Psoas muscle (tissue), 8 donors: Measurements from ENCODE around the gene PIF1. TPM values are rescaled to one million over a fixed set of nuclear protein-coding genes. Genes with fewer than 3 reads are reported as not detected.

Experiments used
- ATAC-seq, 4 donors: fragments of 200-7000 bp; cut with Tn5 transposase; one replicate each; pipeline ENCODE4 v1.9.1; 2020; ENCODE audit warnings: moderate library complexity in 3 of 4, mild to moderate bottlenecking in 2 of 4
- DNase-seq, 2 donors: peaks; one replicate each; pipeline ENCODE4 v3.0.0-alpha.2; 2020
- H3K27ac ChIP-seq: fragments of 200-600 bp; one replicate; pipeline ENCODE4 v1.8.0; 2022
- H3K27me3 ChIP-seq, 3 donors: fragments of 200-600 bp in 1 of 3; one replicate each; pipeline versions ENCODE4 v1.6.1 to v1.8.0; 2013 to 2022; ENCODE audit warnings: low read length in 2 of 3, mild to moderate bottlenecking in 2 of 3, moderate library complexity in 1 of 3; ENCODE audit not compliant: insufficient read depth in 3 of 3
- H3K36me3 ChIP-seq, 2 donors: fragments of 200-600 bp in 1 of 2; one replicate each; pipeline versions ENCODE4 v1.6.1 to v1.8.0; 2013 to 2022; ENCODE audit warnings: low read depth in 1 of 2, mild to moderate bottlenecking in 1 of 2, moderate library complexity in 1 of 2; ENCODE audit not compliant: insufficient read depth in 1 of 2
- H3K4me1 ChIP-seq: fragments of 200-600 bp; one replicate; pipeline ENCODE4 v1.8.0; 2022
- H3K4me3 ChIP-seq: fragments of 200-600 bp; one replicate; pipeline ENCODE4 v1.8.0; 2022; ENCODE audit warnings: mild to moderate bottlenecking
- H3K9me3 ChIP-seq: fragments of 200-600 bp; one replicate; pipeline ENCODE4 v1.8.0; 2022
- WGBS, 3 donors: extraction: QIAGEN DNeasy Blood & Tissue Kit; methylation state at CpG; one replicate each; pipeline versions ENCODE4 v1.1.6 to v1.1.7; 2013; 5-methylcytosine and 5-hydroxymethylcytosine counted together
- intact Hi-C, 2 donors: fragments of 100-400 bp; cut with DNase I; formaldehyde crosslinking; loops; one replicate each; pipeline versions ENCODE4 v1.11.0 to v1.14.2; 2022
- polyA plus RNA-seq, 3 donors: library from polyadenylated mRNA; stranded (reverse); fragments of 200-250 nt; gene quantifications; one replicate each; pipeline ENCODE4 v1.2.3, GENCODE V29; 2013
- total RNA-seq, 4 donors: library from RNA; stranded (reverse); fragmentation: NEBNext Ultra II Directional in 2 of 4; extraction: Animal tissue kit (Norgen Biotek cat#: 25700) in 2 of 4; gene quantifications; one replicate each; pipeline versions ENCODE4 v1.2.1 to v1.2.4, GENCODE V29; 2021 to 2023
- TF ChIP-seq, protein P1 (sequence below): fragments of 200-600 bp; IDR thresholded peaks from one replicate; pipeline ENCODE4 v1.8.0; 2022; ENCODE audit warnings: antibody characterized with exemption
- donor health status: healthy with polysubstance abuse.
- donor health status: DM: no; HTN: no; CAD: no; lungs with moderate emphysema.
- donor health status: Bipolar disorder and iron deficiency.
- donor health status: healthy.
- donor health status: DM: yes; HTN: yes; CAD: no.
- donor health status: DM: no; HTN: no; CAD: no.
- donor health status: DM: no; HTN: no; CAD: no.
- donor health status: DM: yes; HTN: yes; CAD: no.

The PIF1 gene
- total and polyA plus RNA-seq, 7 donors = 0.24 to 0.52 (median 0.36) TPM

DNA sequence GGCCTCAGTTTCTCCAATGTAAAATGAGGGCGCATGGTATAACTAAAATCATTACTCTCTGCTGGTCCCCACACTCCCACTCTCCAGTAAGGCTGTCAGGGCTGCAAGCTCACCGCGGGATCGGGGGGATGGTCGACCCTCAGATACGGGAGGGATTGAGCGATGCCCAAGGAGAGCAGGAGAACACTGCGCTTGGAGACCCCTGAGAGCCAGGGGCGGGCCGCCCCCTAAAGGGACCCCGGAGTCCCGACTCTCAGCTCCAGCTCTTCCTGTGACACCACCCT is 15.6 kb upstream of the PIF1 start:
- ATAC-seq (no peak), DNase-seq (no peak)
- 1 to 4% (median 2%) methylated on average over 10 to 12 of the region's 12 CpGs for WGBS, 3 donors
- peak overlapping the region; percentile 93 for H3K4me3 ChIP-seq
- H3K9me3 ChIP-seq = no peaks in the 10 kb centered on the region
- peak overlapping the region; percentile 91 for H3K27ac ChIP-seq
- H3K36me3 ChIP-seq = no peaks in the 10 kb centered on the region
- H3K4me1 ChIP-seq = peaks cover 6% of the 10 kb centered on the region
- intact Hi-C loops = loop anchor here (5.0 kb wide), 1 partner anchor 56 kb away; no protein-coding TSS in a partner anchor
- H3K27me3 ChIP-seq = no peaks in the 10 kb centered on the region
- TF ChIP-seq, protein P1, sequence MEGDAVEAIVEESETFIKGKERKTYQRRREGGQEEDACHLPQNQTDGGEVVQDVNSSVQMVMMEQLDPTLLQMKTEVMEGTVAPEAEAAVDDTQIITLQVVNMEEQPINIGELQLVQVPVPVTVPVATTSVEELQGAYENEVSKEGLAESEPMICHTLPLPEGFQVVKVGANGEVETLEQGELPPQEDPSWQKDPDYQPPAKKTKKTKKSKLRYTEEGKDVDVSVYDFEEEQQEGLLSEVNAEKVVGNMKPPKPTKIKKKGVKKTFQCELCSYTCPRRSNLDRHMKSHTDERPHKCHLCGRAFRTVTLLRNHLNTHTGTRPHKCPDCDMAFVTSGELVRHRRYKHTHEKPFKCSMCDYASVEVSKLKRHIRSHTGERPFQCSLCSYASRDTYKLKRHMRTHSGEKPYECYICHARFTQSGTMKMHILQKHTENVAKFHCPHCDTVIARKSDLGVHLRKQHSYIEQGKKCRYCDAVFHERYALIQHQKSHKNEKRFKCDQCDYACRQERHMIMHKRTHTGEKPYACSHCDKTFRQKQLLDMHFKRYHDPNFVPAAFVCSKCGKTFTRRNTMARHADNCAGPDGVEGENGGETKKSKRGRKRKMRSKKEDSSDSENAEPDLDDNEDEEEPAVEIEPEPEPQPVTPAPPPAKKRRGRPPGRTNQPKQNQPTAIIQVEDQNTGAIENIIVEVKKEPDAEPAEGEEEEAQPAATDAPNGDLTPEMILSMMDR = no peak

DNA sequence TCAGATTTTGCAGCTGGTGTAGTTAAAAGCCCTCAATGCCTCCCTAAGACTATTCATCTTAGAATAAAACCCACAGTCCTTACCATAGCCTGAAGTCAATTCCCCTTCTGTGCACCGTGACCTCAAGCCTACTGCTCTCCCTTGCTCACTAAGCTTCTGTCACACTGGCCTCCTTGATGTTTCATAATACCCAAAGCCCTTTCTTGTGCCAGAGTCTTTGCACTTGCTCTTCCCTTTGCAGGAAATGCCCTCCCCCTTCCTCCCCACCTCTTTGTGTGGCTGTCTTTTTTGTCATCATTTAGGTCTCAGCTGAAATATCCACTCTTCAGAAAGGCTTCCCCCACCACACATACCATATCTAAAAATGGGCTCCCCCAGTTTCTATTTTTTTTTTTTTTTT is 12.1 kb upstream of the PIF1 start:
- Histone ChIP-seq H3K9me3 (no peaks in the 10 kb centered on the region), H3K4me1 (no peaks in the 10 kb centered on the region), H3K27me3 (no peaks in the 10 kb centered on the region), H3K36me3 (no peaks in the 10 kb centered on the region), H3K4me3 (no peak overlapping the region), H3K27ac (no peak overlapping the region)
- WGBS, 3 donors = 89 to 100% (median 91%) methylated on average over 1 of the region's 1 CpG
- ATAC-seq (no peak), DNase-seq (no peak)
- intact Hi-C loops = no loop called here
- TF ChIP-seq, protein P1 = no peak

DNA sequence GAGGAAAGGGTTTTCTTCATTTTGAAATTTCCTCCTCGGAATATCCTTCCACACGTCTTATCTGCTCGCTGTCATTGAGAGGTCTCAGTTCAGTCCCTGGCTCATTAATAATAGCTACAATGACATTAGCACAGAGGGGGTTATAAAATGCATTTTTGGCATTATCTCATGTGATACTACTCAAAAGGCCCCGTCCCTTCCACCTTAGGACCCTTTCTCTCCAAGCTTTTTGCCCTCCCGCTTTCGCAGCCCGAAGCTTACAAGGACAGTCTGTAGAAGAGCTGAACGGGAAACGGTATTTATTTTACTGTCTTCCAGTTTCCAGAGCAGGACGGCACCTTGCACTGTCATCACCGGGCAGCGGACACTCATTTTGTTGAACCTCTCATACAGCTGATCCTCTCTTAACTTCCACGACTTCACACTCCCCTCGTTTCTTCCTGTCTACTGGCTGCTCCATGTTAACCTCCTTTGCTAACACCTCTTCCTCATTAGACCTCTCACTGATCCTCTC is 10.6 kb upstream of the PIF1 start:
- WGBS, 3 donors = 31 to 49% (median 34%) methylated on average over 14 of the region's 14 CpGs
- intact Hi-C loops = no loop called here
- ATAC-seq (peak in 1 of 4 donors; percentile 48), DNase-seq (no peak)
- Histone ChIP-seq H3K4me3 (peak overlapping the region; percentile 51), H3K4me1 (no peaks in the 10 kb centered on the region), H3K27ac (peak overlapping the region; percentile 53), H3K9me3 (no peaks in the 10 kb centered on the region), H3K36me3 (no peaks in the 10 kb centered on the region), H3K27me3 (no peaks in the 10 kb centered on the region)
- TF ChIP-seq, protein P1 = no peak

DNA sequence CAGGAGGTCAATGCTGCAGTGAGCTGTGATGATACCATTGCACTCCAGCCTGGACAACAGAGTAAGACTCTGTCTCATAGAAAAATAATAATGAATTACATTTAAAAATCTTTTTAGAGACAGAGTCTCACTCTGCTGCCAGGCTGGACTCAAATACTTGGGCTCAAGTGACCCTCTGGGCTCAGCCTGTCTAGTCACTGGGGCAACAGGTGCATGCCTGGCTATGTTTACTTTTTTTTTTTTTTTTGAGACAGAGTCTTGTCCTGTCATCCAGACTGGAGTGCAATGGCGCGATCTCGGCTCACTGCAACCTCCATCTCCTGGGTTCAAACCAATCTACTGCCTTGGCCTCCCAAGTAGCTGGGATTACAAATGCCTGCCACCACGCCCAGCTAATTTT is 8.2 kb upstream of the PIF1 start:
- no peaks in the 10 kb centered on the region for H3K9me3 ChIP-seq
- no peaks in the 10 kb centered on the region for H3K36me3 ChIP-seq
- H3K27me3 ChIP-seq = no peaks in the 10 kb centered on the region
- intact Hi-C loops = no loop called here
- TF ChIP-seq, protein P1 = no peak
- peak overlapping the region; percentile 6 for H3K27ac ChIP-seq
- no peak for DNase-seq
- peak in 3 of 4 donors; percentile 29 to 63 (median 48) for ATAC-seq
- no peaks in the 10 kb centered on the region for H3K4me1 ChIP-seq
- no peak overlapping the region for H3K4me3 ChIP-seq
- 42 to 51% (median 49%) methylated on average over 4 of the region's 4 CpGs for WGBS, 3 donors

DNA sequence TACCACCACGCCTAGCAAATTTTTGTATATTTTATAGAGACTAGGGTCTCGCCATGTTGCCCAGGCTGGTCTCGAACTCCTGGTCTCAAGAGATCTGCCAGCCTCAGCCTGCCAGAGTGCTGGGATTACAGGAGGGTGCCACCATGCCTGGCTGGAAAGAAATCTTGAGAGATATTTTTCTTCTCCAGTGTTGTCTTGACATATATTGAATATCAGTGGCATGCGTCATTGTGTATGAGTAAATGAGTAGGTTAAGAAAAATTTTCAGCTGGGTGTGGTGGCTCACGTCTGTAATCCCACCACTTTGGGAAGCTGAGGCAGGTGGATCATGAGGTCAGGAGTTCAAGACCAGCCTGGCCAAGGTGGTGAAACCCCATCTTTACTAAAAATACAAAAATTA is 3.5 kb upstream of the PIF1 start:
- ATAC-seq (no peak), DNase-seq (no peak)
- WGBS, 3 donors = 89 to 94% (median 93%) methylated on average over 5 of the region's 5 CpGs
- intact Hi-C loops = no loop called here
- TF ChIP-seq, protein P1 = no peak
- no peak overlapping the region for H3K27ac ChIP-seq
- H3K27me3 ChIP-seq = no peaks in the 10 kb centered on the region
- H3K36me3 ChIP-seq = no peaks in the 10 kb centered on the region
- H3K9me3 ChIP-seq = no peaks in the 10 kb centered on the region
- H3K4me1 ChIP-seq = peaks cover 10% of the 10 kb centered on the region
- no peak overlapping the region for H3K4me3 ChIP-seq
